DND-41 (cell line): ENCODE data around the gene KIT.

ENCODE experiments used
- EZH2 ChIP-seq: IDR thresholded peaks from 3 replicates; pipeline ENCODE4 v1.6.1; 2012; ENCODE audit warnings: borderline replicate concordance, low read depth, mild to moderate bottlenecking, moderate library complexity, low read length, inconsistent platforms; ENCODE audit not compliant: severe bottlenecking
- TF ChIP-seq, protein P1 (sequence below): IDR thresholded peaks from 2 replicates; pipeline ENCODE4 v1.5.1; 2012; ENCODE audit warnings: borderline replicate concordance, low read length, moderate library complexity, mild to moderate bottlenecking; ENCODE audit not compliant: poor library complexity, severe bottlenecking; ENCODE audit errors: extremely low read depth

DNA sequence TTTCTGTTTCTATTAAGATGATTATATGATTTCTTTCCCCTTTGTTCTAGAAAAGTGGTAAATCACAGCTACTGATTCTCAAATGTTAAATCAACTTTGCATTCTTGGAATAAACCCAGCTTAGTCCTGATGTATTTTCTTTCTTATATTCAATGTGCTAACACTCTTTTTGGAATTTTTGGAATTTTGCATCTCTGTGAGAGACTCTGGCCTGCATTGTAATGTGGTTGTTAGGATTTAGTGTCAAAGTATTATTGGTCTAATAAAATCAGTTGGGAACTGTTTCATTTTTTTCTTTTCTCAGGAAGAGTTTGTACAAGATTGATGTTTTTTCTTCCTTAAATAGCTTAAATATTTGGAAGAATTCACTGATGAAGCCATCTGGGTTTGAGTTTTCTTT lies 109.6 kb downstream of the KIT start:
- TF ChIP-seq, protein P1, sequence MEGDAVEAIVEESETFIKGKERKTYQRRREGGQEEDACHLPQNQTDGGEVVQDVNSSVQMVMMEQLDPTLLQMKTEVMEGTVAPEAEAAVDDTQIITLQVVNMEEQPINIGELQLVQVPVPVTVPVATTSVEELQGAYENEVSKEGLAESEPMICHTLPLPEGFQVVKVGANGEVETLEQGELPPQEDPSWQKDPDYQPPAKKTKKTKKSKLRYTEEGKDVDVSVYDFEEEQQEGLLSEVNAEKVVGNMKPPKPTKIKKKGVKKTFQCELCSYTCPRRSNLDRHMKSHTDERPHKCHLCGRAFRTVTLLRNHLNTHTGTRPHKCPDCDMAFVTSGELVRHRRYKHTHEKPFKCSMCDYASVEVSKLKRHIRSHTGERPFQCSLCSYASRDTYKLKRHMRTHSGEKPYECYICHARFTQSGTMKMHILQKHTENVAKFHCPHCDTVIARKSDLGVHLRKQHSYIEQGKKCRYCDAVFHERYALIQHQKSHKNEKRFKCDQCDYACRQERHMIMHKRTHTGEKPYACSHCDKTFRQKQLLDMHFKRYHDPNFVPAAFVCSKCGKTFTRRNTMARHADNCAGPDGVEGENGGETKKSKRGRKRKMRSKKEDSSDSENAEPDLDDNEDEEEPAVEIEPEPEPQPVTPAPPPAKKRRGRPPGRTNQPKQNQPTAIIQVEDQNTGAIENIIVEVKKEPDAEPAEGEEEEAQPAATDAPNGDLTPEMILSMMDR, result no peak
- TF ChIP-seq EZH2, result no peak
